Esophagus muscularis mucosa (tissue), 4 donors: Measurements from ENCODE around the gene CCDC87. TPM values are rescaled to one million over a fixed set of nuclear protein-coding genes. Genes with fewer than 3 reads are reported as not detected.
A peak's percentile ranks its signal among the peaks of the same experiment; 100 is the strongest.

Experiments used
- DNase-seq: peaks from one replicate; pipeline ENCODE4 v3.0.0-alpha.2; 2017; ENCODE audit errors: extremely low spot score
- H3K27ac ChIP-seq, 4 donors: fragments of 200-600 bp; sonication (generic); replicated peaks in 1 of 4; 1 replicate in 3 of 4; 2 replicates in 1 of 4; pipeline ENCODE4 v1.5.1; 2016 to 2019; ENCODE audit warnings: mild to moderate bottlenecking in 1 of 4
- H3K27me3 ChIP-seq, 4 donors: fragments of 200-600 bp; sonication (generic); one replicate each; pipeline versions ENCODE4 v1.5.1 to v1.6.0; 2016 to 2019
- H3K36me3 ChIP-seq, 4 donors: fragments of 200-600 bp; sonication (generic); one replicate each; pipeline ENCODE4 v1.5.1; 2016 to 2019
- H3K4me1 ChIP-seq, 4 donors: fragments of 200-600 bp; sonication (generic); one replicate each; pipeline ENCODE4 v1.5.1; 2016 to 2019
- H3K4me3 ChIP-seq, 4 donors: fragments of 200-600 bp; sonication (generic); 1 replicate in 2 of 4; 2 replicates in 2 of 4; pipeline ENCODE4 v1.5.1; 2016 to 2019; ENCODE audit warnings: mild to moderate bottlenecking in 4 of 4, moderate library complexity in 1 of 4
- H3K9me3 ChIP-seq, 4 donors: fragments of 200-600 bp; sonication (generic); 1 replicate in 3 of 4; 2 replicates in 1 of 4; pipeline ENCODE4 v1.5.1; 2016 to 2019
- EP300 ChIP-seq: sonication (generic); formaldehyde crosslinking; IDR thresholded peaks from one replicate; pipeline ENCODE4 v1.6.1; 2017; ENCODE audit warnings: antibody characterized with exemption
- POLR2A ChIP-seq: fragments of 450-650 bp; IDR thresholded peaks from one replicate; pipeline ENCODE4 v1.6.1; 2017; ENCODE audit warnings: antibody characterized with exemption, moderate library complexity, mild to moderate bottlenecking, low read depth
- POLR2AphosphoS5 ChIP-seq, 2 donors: sonication (generic); formaldehyde crosslinking; IDR thresholded peaks; one replicate each; pipeline ENCODE4 v1.6.1; 2017; ENCODE audit warnings: antibody characterized with exemption in 2 of 2
- whole genome bisulfite sequencing: methylation state at CpG from one replicate; pipeline ENCODE4 v1.1.5; 2018; 5-methylcytosine and 5-hydroxymethylcytosine counted together
- intact Hi-C: fragments of 100-400 bp; cut with DNase I; formaldehyde crosslinking; loops from one replicate; pipeline ENCODE4 v1.15.1; 2023
- total RNA-seq, 4 donors: library from RNA; depleted of rRNA; stranded (reverse); fragments of >200 nt; gene quantifications; one replicate each; pipeline versions ENCODE4 v1.1.0 to v1.2.1, GENCODE V29; 2016
- TF ChIP-seq, protein P1 (sequence below), 3 experiments: fragments of 200-600 bp in 2 of 3; fragments of 450-650 bp in 1 of 3; sonication (generic) in 2 of 3; IDR thresholded peaks; one replicate each; pipeline ENCODE4 v1.5.1; 2017 to 2019; ENCODE audit warnings: antibody characterized with exemption in 3 of 3, mild to moderate bottlenecking in 2 of 3, moderate library complexity in 1 of 3

CCDC87 gene
- total RNA-seq, 4 donors from 2014 or later = 0.17 to 0.83 (median 0.46) TPM

DNA sequence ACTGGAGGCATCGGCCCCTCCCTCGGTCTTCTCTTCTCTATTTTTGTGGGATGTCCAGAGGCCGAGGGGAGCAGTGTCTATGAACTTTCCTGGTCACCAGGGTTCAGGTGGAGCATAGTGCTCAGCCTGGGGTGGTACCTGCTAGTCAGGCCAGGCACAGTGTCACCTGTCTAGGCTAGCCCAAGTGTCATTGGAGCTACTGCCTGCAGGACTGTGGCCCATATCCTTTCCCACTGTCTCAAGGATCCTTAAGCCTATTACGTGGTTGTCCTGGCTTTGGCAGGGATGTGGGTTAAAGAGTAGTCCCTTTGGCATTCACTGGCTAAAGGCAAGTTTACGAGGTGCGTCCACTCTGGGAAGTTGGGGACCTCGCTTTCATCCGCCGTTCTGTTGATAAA, 32.9 kb upstream of the CCDC87 start:
- DNase-seq = no peak
- Histone ChIP-seq H3K4me3 (no peak overlapping the region), H3K27ac (peak overlapping the region in 2 of 4 donors; percentile 92 to 99), H3K4me1 (peaks cover 43 to 85% (median 62%) of the 10 kb centered on the region in 4 donors), H3K9me3 (no peaks in the 10 kb centered on the region), H3K27me3 (no peaks in the 10 kb centered on the region), H3K36me3 (peaks cover 43 to 84% (median 69%) of the 10 kb centered on the region in 4 donors)
- WGBS = 82% methylated on average over 8 of the region's 9 CpGs
- TF ChIP-seq POLR2A = no peak
- TF ChIP-seq, protein P1, sequence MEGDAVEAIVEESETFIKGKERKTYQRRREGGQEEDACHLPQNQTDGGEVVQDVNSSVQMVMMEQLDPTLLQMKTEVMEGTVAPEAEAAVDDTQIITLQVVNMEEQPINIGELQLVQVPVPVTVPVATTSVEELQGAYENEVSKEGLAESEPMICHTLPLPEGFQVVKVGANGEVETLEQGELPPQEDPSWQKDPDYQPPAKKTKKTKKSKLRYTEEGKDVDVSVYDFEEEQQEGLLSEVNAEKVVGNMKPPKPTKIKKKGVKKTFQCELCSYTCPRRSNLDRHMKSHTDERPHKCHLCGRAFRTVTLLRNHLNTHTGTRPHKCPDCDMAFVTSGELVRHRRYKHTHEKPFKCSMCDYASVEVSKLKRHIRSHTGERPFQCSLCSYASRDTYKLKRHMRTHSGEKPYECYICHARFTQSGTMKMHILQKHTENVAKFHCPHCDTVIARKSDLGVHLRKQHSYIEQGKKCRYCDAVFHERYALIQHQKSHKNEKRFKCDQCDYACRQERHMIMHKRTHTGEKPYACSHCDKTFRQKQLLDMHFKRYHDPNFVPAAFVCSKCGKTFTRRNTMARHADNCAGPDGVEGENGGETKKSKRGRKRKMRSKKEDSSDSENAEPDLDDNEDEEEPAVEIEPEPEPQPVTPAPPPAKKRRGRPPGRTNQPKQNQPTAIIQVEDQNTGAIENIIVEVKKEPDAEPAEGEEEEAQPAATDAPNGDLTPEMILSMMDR (IDR thresholded peaks at IDR 0.05) = no peak
- no peak for TF ChIP-seq EP300
- TF ChIP-seq POLR2AphosphoS5 (IDR thresholded peaks at IDR 0.05) = no peak
- intact Hi-C loops = no loop called here

DNA sequence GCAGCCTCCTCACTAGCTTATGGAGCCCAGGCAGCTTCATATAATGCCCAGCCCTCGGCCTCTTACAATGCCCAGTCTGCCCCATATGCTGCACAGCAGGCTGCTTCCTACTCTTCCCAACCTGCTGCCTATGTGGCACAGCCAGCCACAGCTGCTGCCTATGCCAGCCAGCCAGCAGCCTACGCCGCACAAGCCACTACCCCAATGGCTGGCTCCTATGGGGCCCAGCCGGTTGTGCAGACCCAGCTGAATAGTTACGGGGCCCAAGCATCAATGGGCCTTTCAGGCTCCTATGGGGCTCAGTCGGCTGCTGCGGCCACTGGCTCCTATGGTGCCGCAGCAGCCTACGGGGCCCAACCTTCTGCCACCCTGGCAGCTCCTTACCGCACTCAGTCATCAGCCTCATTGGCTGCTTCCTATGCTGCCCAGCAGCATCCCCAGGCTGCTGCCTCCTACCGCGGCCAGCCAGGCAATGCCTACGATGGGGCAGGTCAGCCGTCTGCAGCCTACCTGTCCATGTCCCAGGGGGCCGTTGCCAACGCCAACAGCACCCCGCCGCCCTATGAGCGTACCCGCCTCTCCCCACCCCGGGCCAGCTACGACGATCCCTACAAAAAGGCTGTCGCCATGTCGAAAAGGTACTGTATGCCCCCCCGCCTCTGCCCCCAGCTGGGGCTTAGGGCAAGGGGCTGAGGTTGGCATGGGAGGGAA, 32.3 kb upstream of the CCDC87 start:
- WGBS = 94% methylated on average over 20 of the region's 26 CpGs

DNA sequence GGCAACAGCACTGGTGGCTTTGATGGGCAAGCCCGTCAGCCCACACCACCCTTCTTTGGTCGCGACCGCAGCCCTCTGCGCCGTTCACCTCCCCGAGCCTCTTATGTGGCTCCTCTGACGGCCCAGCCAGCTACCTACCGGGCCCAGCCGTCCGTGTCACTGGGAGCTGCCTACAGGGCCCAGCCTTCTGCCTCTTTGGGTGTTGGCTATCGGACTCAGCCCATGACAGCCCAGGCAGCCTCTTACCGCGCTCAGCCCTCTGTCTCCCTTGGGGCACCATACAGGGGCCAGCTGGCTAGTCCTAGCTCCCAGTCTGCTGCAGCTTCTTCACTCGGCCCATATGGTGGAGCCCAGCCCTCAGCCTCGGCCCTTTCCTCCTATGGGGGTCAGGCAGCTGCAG, 31.6 kb upstream of the CCDC87 start:
- no peak for DNase-seq
- Histone ChIP-seq H3K36me3 (peaks cover 37 to 75% (median 60%) of the 10 kb centered on the region in 4 donors), H3K9me3 (no peaks in the 10 kb centered on the region), H3K27ac (peak overlapping the region; percentile 92 to 99 (median 99)), H3K4me3 (no peak overlapping the region), H3K27me3 (no peaks in the 10 kb centered on the region), H3K4me1 (peaks cover 54 to 97% (median 74%) of the 10 kb centered on the region in 4 donors)
- intact Hi-C loops = no loop called here
- 83% methylated on average over 16 of the region's 16 CpGs for WGBS
- TF ChIP-seq POLR2AphosphoS5 (IDR thresholded peaks at IDR 0.05) (no peak), EP300 (no peak), POLR2A (no peak)
- TF ChIP-seq, protein P1 (IDR thresholded peaks at IDR 0.05) = no peak

More for the DNA sequence above, 32.3 kb upstream of the CCDC87 start:
- DNase-seq = no peak
- Histone ChIP-seq H3K4me3 (no peak overlapping the region), H3K27ac (peak overlapping the region; percentile 92 to 99 (median 99)), H3K4me1 (peaks cover 48 to 90% (median 67%) of the 10 kb centered on the region in 4 donors), H3K36me3 (peaks cover 43 to 81% (median 67%) of the 10 kb centered on the region in 4 donors), H3K27me3 (no peaks in the 10 kb centered on the region), H3K9me3 (no peaks in the 10 kb centered on the region)
- TF ChIP-seq, protein P1 (IDR thresholded peaks at IDR 0.05) = no peak
- TF ChIP-seq POLR2A (no peak), POLR2AphosphoS5 (IDR thresholded peaks at IDR 0.05) (no peak), EP300 (no peak)
- intact Hi-C loops = no loop called here

DNA sequence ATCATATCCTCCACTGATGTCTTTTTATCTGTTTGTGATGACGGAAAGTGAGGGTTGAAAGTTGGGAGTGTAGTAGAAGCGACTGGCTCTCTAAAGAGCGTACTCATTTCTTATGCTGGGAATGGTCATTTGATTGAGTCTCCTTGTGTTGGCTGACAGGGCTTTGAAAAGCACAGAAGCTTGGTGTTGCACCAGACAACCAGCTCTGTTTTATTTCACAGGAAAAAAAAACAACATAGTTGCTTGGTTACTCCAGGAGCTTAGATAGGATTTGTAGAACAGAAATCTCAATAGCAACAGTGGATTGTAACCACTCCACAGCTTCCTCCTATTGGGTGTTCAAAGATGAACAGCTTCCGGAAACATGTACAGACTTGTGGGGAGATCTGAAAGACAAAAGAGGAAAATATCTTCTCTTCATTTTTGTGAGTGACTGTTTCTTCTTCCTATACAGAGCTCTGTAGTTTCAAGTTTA, 26.3 kb upstream of the CCDC87 start:
- Histone ChIP-seq H3K4me1 (peaks cover 63 to 79% (median 74%) of the 10 kb centered on the region in 4 donors), H3K36me3 (peaks cover under 1 to 22% (median 9%) of the 10 kb centered on the region in 4 donors), H3K4me3 (peak overlapping the region; percentile 71 to 98 (median 80)), H3K27ac (peak overlapping the region; percentile 92 to 99 (median 99)), H3K9me3 (no peaks in the 10 kb centered on the region), H3K27me3 (no peaks in the 10 kb centered on the region)
- intact Hi-C loops = no loop called here
- DNase-seq = no peak
- TF ChIP-seq EP300 (no peak), POLR2A (no peak), POLR2AphosphoS5 (IDR thresholded peaks at IDR 0.05) (peak; percentile 57 to 85)
- TF ChIP-seq, protein P1 (IDR thresholded peaks at IDR 0.05) = no peak
- 12% methylated on average over 4 of the region's 4 CpGs for WGBS
